Inflammatory macrophage (primary cell): Measurements from ENCODE around the gene INVS.
"Not testable (repeated sequence)": the region's sequence is repeated elsewhere in the genome, so short reads cannot be mapped to it uniquely, and the experiment has no call there.

Experiments used
- DNase-seq, 2 donors: peaks; one replicate each; pipeline ENCODE4 v3.0.0-alpha.2; 2020 to 2022

INVS gene

DNA sequence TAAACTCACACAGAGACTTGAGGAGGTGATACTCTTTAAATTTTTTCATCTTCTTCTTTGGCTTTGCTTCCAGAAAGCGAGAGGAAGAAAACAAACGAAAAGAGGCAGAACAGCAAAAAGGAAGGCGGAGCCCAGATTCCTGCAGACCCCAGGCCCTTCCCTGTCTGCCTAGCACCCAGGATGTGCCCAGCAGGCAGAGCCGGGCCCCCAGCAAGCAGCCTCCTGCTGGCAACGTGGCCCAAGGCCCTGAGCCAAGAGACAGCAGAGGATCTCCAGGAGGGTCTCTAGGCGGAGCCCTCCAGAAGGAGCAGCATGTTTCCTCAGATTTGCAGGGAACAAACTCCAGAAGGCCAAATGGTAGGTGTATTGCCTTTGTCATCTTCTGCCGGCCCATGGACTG lies 185.2 kb downstream of the INVS start:
- DNase-seq, result no peak

- no peak for DNase-seq
These were observed 186.0 kb downstream of the INVS start for GRCh38 chr9:100285080-100285479.

DNA sequence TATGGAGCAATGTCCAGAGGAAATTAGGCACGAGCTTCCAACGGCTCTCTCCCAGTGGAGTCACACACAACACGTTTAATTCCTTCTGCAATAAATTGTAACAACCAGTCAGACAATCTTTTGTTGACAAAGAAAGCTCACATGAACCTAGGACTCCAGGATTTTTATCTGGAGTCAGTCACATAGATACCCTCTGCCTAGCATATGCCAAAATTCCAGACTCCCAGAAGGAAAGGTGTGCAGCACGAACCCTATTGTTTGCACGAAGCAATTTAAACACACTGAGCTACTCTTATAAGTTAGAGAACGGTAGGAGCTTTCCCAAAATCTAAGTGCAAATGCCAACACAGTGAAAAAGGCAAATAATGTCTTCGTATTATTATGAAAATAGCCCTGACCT lies 186.6 kb downstream of the INVS start:
- no peak for DNase-seq

DNA sequence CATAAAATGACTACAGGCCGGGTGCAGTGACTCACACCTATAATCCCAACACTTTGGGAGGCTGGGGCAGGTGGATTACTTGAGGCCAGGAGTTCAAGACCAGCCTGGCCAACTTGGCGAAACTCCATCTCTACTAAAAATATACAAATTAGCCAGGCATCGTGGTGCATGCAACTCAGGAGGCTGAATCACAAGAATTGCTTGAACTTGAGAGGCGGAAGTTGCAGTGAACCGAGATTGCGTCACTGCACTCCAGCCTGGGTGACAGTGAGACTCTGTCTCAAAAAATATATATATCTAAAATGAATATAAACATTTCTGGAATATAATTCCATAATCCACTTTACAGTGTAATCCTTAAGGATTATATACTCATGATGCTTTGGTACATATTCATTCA lies 187.2 kb downstream of the INVS start:
- DNase-seq, result peak in 1 of 2 donors; percentile 24

DNA sequence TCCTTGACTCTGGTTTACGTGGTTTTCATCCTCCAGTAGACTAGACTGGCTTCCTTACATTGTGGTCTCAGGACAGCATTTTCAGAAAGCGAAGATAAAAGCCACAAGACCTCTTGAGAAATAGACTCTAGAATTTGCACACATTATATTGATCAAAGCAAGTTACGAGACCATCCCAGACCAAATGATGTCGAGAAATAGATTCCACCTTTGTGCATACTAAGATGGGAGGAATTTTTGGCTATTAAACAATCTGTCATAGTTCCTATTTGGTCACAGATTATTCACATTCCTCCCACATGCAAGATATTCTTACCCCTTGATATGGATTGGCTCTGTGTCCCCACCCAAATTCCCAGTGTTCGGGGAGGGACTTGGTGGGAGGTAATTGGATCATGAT lies 188.1 kb downstream of the INVS start:
- no peak for DNase-seq

DNA sequence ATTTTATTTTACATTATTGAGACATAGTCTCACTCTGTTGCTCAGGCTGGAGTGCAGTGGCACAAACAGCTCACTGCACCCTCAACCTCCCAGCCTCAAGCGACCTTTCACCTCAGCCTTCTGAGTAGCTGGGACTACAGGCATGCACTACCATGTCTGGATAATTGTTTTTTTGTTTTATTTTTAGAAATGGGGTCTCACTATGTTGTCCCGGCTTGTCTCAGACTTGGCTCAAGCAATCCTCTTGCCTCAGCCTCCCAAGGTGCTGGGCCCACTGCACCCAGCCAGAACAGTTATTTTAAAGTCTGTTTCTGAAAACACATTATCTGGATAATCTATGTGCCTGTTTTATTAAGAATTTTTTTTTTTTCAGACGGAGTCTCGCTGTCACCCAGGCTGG lies 191.7 kb downstream of the INVS start:
- no peak for DNase-seq

GRCh38 chr9:100292414-100292813 lies 193.4 kb downstream of the INVS start:
- no peak for DNase-seq

DNA sequence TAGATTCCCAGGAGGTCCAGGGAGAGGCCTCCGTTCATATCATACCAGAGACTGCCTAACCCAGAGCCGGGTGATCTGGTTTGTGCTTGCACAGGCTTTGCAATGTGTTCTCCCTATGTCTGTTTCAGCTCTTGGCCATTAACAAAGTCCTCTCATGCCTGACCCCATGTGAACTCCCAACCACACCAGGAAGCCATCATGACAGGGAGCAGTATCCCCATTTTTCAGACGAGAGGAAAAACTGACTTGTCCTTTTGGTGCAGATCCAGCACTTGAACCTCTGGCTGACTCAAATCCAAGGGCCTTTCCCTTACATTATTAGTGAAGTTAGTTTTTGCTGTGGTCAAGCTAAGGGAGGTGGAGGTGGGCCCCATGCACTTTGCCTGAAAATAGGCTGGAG lies 195.3 kb downstream of the INVS start:
- DNase-seq, result no peak

DNA sequence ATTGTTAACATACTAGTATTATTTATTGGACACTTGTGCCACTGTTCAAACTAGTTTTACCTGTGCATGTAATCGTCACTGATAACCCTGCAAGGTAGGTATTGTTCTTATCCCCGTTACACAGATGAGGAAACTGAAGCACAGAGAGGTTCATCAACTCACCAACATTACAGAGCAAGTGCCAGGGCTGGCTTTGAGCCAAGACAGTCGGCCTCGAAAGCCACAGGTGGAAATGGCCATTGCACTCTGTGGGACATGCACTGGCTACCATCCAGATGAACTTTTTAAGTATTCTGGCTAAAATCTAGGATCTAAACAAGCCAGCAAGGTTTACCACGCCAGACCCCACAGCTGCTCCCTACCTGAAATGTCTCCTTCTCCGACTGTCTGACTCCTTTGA lies 195.8 kb downstream of the INVS start:
- no peak for DNase-seq

- DNase-seq, result no peak
These were observed 196.2 kb downstream of the INVS start for GRCh38 chr9:100295240-100295639.

DNA sequence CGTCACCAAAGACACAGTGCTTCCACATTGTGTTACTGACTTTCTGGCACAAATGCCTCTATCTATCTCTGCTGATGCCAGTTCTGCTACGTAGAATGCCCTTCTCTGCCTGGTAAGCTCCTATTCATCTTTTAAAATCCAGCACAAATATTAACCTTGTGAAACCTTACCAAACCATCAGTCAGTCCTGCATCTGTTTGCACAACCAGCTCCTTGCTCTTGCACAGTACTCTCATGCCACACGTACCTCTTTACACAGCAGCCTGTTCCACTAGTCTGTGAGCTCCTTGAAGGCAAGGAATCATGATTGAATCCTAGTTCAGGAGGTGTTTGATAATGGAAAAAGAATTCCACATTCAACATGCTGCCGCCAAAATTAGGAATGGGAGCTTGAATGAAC lies 197.4 kb downstream of the INVS start:
- DNase-seq, result no peak

GRCh38 chr9:100298378-100298777 lies 199.3 kb downstream of the INVS start:
- no peak for DNase-seq

DNA sequence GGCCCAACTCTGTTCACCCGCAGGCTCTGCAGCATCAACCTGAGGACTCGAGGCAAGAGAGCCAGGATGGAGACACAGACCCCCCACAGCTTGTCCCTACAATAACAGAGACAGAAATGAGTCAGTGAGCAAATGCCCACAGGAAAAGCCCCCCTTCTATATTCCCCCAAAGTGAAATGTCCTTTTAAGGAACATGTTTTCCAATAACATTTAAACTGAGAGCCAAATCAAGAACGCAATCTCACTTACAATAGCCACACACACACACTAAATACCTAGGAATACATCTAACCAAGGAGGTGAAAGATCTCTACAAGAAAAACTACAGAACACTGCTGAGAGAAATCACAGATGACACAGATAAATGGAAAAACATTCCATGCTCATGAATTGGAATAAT lies 204.7 kb downstream of the INVS start:
- no peak for DNase-seq

DNA sequence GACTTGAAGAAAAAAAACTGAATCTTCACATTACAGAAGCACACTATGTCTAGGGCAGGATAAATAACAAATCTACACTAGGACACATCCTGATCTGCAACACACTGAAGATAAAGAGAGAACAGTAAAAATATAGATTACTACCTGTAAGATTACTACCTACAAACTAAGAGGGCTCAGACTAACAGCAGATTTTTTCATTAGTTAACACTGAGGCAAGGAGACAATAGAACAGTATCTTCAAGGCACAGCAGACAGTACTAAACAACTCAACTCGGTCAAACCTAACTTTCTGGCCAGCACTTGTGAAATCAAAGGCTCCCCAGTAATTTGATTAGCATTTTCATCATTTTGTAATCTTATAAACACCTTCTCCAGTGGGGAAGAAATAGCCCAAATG lies 207.2 kb downstream of the INVS start:
- DNase-seq, result no peak

GRCh38 chr9:100307080-100307479 lies 208.0 kb downstream of the INVS start:
- DNase-seq, result no peak

DNA sequence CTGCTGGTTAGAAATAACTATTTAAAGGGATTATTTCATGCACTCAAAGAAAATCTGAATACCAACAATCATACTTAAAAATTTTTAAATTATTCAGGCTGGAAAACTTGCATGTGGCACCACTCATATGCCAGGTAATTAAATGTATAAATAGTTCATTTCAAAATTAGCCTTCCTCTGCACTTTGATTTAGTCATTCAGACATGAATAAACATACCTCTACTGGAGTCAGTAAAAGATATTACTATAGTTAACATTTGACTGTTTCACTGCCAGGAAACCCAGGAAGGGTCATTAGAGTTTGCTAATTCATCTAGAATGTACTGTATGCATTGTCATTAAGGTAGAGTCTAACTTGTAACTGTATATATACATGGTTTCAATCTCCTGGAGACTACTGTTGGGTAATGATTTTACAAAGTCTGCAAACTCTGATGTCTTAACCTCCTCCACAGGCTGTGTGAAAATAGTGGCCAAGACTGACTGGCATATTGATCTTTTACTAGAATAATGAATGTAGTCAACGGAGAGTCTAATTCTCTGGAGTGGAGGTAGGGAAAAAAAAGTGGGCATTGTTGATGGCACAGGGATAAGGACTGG lies 210.0 kb downstream of the INVS start:
- DNase-seq, result no peak

- DNase-seq, result no peak
These were observed 210.9 kb downstream of the INVS start for GRCh38 chr9:100309992-100310391.

GRCh38 chr9:100315561-100315960 lies 216.5 kb downstream of the INVS start:
- DNase-seq, result no peak

DNA sequence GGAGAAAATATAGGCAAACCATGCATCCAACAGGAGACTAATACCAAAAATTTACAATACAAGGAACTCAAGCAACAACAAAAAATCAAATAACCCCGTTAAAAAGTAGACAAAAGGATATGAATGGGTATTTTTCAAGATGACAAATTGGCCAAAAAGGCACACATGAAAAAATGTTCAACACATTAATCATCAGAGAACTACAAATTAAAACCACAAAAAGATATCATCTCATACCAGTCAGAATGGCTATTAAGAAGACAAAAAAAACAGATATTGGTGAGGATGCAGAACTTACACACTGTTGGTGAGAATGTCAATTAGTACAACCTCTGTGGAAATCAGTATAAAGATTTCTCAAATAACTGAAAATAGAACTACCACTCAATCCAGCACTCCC lies 218.7 kb downstream of the INVS start:
- no peak for DNase-seq

DNA sequence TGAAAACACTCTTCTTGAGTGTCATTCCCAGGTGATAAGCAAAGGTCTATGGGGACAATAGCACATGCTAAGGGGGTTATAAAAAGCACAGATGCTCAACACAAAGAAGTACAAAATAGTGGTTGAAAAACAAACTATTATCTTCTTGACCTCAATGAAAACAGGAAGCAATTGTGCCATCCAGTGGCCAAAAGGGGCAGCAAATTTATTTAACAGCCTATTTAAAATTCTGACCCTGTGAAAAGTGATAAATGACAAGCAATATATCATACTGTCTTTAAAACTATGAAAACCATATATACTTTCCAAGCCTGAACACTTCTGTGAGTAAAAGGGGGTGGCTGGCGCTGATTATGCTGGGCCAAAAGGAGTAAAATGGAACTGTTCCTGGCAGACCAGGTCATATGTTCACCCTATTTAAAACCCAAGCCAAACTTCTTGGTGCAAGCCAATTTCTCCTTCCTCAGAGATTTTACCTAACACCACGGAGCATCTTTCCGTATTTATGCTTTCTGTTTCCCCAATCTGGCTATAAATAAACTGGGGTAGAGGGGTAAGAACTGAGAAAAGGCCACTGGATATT lies 224.0 kb downstream of the INVS start:
- DNase-seq, result peak; percentile 44 to 45

- peak in 1 of 2 donors; percentile 55 for DNase-seq
These were observed 225.7 kb downstream of the INVS start for GRCh38 chr9:100324594-100325200.

DNA sequence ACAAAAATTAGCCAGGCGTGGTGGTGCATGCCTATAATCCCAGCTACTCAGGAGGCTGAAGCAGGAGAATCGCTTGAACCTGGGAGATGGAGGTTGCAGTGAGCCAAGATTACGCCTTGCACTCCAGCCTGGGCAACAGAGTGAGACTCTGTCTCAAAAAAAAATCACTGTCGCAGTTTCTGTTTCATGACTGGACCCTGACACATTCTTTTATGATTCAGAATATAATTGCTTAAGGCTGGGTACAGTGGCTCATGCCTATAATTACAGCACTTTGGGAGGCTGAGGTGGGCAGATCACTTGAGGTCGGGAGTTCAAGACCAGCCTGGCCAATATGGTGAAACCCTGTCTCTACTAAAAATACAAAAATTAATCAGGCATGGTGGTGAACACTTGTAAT lies 239.7 kb downstream of the INVS start:
- not testable (repeated sequence) for DNase-seq

- DNase-seq, result no peak
These were observed 241.2 kb downstream of the INVS start for GRCh38 chr9:100340224-100340623.

GRCh38 chr9:100341889-100342288 lies 242.8 kb downstream of the INVS start:
- no peak for DNase-seq

DNA sequence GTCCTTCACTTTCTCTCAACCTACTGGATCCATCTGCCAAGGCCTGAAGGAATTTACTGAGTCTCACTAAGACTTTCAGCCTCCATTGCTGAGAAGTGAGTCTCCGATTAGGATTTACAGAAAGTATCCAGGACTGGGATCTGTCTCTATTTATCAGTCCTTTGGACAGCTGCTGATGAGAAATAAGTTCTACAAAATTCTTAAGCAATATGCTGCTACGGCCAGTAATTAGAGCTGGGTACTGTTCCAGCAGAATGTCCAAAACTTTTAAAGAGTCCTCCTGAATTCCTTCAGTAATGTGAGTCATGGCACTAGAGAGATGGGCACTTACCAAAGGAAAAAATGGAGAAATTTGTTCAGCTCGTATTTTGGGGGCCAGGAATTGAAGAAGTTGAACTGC lies 247.8 kb downstream of the INVS start:
- DNase-seq, result no peak
